HFFc6 (cell line): ENCODE data around the gene POLR3B. TPM values are rescaled to one million over a fixed set of nuclear protein-coding genes. Genes with fewer than 3 reads are reported as not detected.
"Not testable (repeated sequence)": the region's sequence is repeated elsewhere in the genome, so short reads cannot be mapped to it uniquely, and the experiment has no call there.

Experiments used
- DNase-seq: peaks from one replicate; pipeline ENCODE4 v3.0.0-alpha.2; 2018
- H3K27ac Mint-ChIP-seq: 2 replicates; pipeline ENCODE4 v1.8.0; 2020; ENCODE audit warnings: mild to moderate bottlenecking, mixed read lengths
- H3K27me3 Mint-ChIP-seq: 2 replicates; pipeline ENCODE4 v1.8.0; 2021; ENCODE audit warnings: mild to moderate bottlenecking, moderate library complexity, mixed read lengths; ENCODE audit not compliant: insufficient read depth
- H3K36me3 Mint-ChIP-seq: 2 replicates; pipeline ENCODE4 v1.8.0; 2021; ENCODE audit warnings: low read depth, mixed read lengths
- H3K4me1 Mint-ChIP-seq: 2 replicates; pipeline ENCODE4 v1.8.0; 2020; ENCODE audit warnings: low read depth, mixed read lengths
- H3K4me3 Mint-ChIP-seq: 2 replicates; pipeline ENCODE4 v1.8.0; 2020; ENCODE audit warnings: mild to moderate bottlenecking, moderate library complexity, mixed read lengths
- H3K9me3 Mint-ChIP-seq: 2 replicates; pipeline ENCODE4 v1.8.0; 2020; ENCODE audit warnings: mild to moderate bottlenecking, mixed read lengths
- total RNA-seq, 6 experiments: library from RNA; stranded (reverse); fragmentation: NEBNext Ultra II Directional; extraction: Animal tissue kit (Norgen Biotek cat#: 25700); gene quantifications; 2 replicates in 1 of 6; 3 replicates in 5 of 6; pipeline ENCODE4 v1.2.3, GENCODE V29; 2021
- TF ChIP-seq, protein P1 (sequence below): fragments of 200-600 bp; sonication (generic); IDR thresholded peaks from 2 replicates; pipeline ENCODE4 v1.5.0; 2021; ENCODE audit warnings: antibody characterized with exemption, mild to moderate bottlenecking

POLR3B gene
- total RNA-seq, 6 experiments from 2014 or later = 16.4 to 18.8 (median 17.3) TPM

DNA sequence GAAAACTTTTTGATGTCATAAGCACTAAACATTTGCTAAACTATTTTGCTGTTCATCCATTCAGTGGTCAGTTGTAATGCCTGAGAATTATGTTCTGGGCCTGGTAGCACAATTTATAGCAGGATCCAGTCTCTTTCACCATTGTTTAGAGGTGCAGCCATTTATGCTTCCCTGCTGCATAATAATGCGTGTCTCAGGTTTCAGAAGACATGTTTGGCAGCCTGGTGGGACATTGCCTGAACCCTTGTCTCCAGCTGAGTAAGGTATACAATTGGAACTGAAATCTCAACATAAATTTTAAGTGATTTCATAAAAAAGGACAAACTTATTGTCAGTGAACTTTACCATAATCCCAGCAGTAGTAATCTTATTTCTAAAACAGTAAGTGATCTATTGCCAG is 94.8 kb downstream of the POLR3B start:
- Mint-ChIP-seq H3K27me3 (no peaks in the 10 kb centered on the region), H3K9me3 (no peaks in the 10 kb centered on the region), H3K36me3 (peaks cover 11% of the 10 kb centered on the region), H3K4me1 (peaks cover 11% of the 10 kb centered on the region; the same call in 1 of the 2 replicates), H3K4me3 (no peak overlapping the region), H3K27ac (no peak overlapping the region)
- TF ChIP-seq, protein P1, sequence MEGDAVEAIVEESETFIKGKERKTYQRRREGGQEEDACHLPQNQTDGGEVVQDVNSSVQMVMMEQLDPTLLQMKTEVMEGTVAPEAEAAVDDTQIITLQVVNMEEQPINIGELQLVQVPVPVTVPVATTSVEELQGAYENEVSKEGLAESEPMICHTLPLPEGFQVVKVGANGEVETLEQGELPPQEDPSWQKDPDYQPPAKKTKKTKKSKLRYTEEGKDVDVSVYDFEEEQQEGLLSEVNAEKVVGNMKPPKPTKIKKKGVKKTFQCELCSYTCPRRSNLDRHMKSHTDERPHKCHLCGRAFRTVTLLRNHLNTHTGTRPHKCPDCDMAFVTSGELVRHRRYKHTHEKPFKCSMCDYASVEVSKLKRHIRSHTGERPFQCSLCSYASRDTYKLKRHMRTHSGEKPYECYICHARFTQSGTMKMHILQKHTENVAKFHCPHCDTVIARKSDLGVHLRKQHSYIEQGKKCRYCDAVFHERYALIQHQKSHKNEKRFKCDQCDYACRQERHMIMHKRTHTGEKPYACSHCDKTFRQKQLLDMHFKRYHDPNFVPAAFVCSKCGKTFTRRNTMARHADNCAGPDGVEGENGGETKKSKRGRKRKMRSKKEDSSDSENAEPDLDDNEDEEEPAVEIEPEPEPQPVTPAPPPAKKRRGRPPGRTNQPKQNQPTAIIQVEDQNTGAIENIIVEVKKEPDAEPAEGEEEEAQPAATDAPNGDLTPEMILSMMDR = no peak
- DNase-seq = no peak

DNA sequence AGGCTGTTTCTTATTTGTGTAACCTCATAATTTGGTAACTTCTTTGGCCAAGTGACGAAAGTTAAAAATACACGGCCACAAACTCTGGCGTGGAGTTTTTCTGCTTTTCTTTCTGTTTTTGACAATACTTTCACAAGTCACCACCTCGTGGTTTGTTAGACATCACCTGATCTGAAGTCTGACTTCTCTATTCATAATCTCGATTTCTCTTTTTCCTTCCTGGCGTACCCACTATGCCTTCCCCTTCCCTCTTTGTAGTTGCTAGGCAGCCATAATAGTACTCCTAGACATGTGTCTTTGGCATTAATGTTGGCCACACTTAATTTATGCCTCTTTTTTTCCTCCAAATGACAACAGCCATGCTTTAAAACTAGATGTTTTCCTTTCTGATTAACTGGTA is 97.6 kb downstream of the POLR3B start:
- Mint-ChIP-seq H3K9me3 (no peaks in the 10 kb centered on the region), H3K27me3 (no peaks in the 10 kb centered on the region; the same call in 1 of the 2 replicates), H3K4me3 (no peak overlapping the region), H3K27ac (no peak overlapping the region), H3K36me3 (peaks cover 16% of the 10 kb centered on the region), H3K4me1 (peaks cover 11% of the 10 kb centered on the region; the same call in 1 of the 2 replicates)
- TF ChIP-seq, protein P1 = no peak
- no peak for DNase-seq

DNA sequence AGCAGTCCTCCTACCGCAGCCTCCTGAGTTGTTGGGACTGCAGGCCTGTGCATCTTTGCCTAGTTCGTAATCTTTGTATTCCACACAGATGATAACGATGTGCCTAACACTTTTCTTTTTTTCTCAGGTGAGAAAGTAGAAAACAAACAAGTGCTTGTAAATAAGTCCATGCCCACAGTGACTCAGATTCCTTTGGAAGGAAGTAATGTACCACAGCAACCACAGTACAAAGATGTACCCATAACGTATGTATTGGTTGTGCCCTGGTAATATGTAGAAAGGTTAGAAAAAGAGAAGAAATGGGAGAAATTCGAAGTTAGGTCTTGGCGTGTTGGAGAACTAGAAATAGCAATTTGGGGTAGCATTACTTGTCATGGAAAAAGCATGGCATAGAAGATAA is 101.6 kb downstream of the POLR3B start:
- Mint-ChIP-seq H3K27ac (no peak overlapping the region), H3K36me3 (peaks cover 28% of the 10 kb centered on the region), H3K27me3 (no peaks in the 10 kb centered on the region; the same call in 1 of the 2 replicates), H3K4me3 (no peak overlapping the region), H3K9me3 (no peaks in the 10 kb centered on the region), H3K4me1 (no peaks in the 10 kb centered on the region; the same call in 1 of the 2 replicates)
- no peak for DNase-seq
- TF ChIP-seq, protein P1 = no peak

DNA sequence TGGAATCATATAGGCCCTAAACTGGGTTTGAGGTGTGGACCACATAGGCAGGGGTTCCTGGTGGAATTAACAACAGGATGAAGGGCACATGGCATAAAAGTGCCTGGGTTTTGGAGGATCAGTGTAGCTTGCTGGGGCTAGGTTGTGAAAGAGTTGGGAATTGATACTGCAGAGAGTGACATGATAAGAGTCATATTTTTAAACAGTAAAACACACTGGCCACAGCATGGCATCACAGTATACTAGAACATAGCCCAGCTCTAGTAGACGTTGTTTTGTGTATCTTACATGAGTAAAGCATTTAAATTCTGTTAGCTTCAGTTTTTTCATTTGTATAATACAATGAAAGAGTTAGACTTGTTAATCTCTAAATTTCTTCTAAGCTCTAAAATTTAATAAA is 102.0 kb downstream of the POLR3B start:
- DNase-seq = no peak
- Mint-ChIP-seq H3K27ac (no peak overlapping the region), H3K4me3 (no peak overlapping the region), H3K36me3 (peaks cover 31% of the 10 kb centered on the region), H3K27me3 (no peaks in the 10 kb centered on the region; the same call in 1 of the 2 replicates), H3K4me1 (no peaks in the 10 kb centered on the region), H3K9me3 (no peaks in the 10 kb centered on the region)
- TF ChIP-seq, protein P1 = no peak

DNA sequence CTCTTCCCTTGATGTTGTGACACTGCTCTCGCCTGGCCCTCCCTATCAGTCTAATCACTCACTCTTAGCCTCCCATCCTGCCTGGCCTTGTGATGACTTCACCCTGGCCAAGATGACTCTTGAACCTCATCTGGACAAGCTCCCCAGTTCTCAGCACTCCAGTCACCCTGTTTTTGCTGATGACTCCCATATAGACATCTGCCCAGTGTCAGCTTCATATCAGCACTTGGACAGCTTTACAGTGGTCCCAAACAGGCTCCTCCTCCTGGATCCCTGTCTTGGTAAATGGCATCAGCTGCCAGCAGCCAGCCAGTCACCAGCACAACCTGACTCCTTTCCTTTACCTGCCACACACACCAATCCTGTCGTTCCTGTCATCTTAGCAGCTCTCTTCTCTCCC is 104.2 kb downstream of the POLR3B start:
- Mint-ChIP-seq H3K27me3 (no peaks in the 10 kb centered on the region; the same call in 1 of the 2 replicates), H3K27ac (no peak overlapping the region), H3K9me3 (peaks cover 6% of the 10 kb centered on the region), H3K4me1 (no peaks in the 10 kb centered on the region), H3K36me3 (peaks cover 38% of the 10 kb centered on the region), H3K4me3 (no peak overlapping the region)
- TF ChIP-seq, protein P1 = no peak
- no peak for DNase-seq

DNA sequence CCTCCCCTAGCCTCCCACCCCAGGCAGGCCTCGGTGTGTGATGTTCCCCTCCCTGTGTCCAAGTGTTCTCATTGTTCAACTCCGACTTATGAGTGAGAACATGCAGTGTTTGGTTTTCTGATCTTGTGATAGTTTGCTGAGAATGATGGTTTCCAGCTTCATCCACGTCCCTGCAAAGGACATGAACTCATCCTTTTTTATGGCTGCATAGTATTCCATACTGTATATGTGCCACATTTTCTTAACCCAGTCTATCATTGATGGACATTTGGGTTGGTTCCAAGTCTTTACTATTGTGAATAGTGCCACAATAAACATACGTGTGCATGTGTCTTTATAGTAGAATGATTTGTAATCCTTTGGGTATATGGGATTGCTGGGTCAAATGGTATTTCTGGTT is 108.1 kb downstream of the POLR3B start:
- DNase-seq, H3K4me1 Mint-ChIP-seq, H3K4me3 Mint-ChIP-seq, H3K9me3 Mint-ChIP-seq, H3K27me3 Mint-ChIP-seq, H3K27ac Mint-ChIP-seq: not testable (repeated sequence)
- H3K36me3 Mint-ChIP-seq = peaks cover 50% of the 10 kb centered on the region

DNA sequence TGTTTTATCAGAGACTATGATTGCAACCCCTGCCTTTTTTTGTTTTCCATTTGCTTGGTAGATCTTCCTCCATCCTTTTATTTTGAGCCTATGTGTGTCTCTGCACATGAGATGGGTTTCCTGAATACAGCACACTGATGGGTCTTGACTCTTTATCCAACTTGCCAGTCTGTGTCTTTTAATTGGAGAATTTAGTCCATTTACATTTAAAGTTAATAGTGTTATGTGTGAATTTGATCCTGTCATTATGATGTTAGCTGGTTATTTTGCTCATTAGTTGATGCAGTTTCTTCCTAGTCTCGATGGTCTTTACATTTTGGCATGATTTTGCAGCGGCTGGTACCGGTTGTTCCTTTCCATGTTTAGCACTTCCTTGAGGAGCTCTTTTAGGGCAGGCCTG is 118.1 kb downstream of the POLR3B start:
- H3K27me3 Mint-ChIP-seq, H3K27ac Mint-ChIP-seq, H3K4me1 Mint-ChIP-seq, H3K9me3 Mint-ChIP-seq, H3K36me3 Mint-ChIP-seq, H3K4me3 Mint-ChIP-seq, DNase-seq: not testable (repeated sequence)

DNA sequence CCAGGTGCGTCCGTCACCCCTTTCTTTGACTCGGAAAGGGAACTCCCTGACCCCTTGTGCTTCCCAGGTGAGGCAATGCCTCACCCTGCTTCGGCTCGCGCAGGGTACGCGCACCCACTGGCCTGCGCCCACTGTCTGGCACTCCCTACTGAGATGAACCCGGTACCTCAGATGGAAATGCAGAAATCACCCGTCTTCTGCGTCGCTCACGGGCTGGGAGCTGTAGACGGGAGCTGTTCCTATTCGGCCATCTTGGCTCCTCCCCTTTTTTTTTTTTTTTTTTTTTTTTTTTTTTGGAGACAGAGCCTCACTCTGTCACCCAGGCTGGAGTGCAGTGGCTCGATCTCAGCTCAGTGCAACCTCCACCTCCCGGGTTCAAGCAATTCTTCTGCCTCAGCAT is 120.1 kb downstream of the POLR3B start:
- H3K9me3 Mint-ChIP-seq, DNase-seq, H3K4me3 Mint-ChIP-seq, H3K27ac Mint-ChIP-seq, H3K27me3 Mint-ChIP-seq, H3K4me1 Mint-ChIP-seq, H3K36me3 Mint-ChIP-seq: not testable (repeated sequence)
